IMR-90 (cell line): Measurements from ENCODE around the gene MORN4. TPM values are rescaled to one million over a fixed set of nuclear protein-coding genes. Genes with fewer than 3 reads are reported as not detected.

ENCODE experiments used
- ATAC-seq: fragments of 200-7000 bp; cut with Tn5 transposase; 2 replicates; pipeline ENCODE4 v1.9.1; 2020; ENCODE audit warnings: low read depth, mild to moderate bottlenecking, moderate library complexity
- BruUV-seq: library from RNA; stranded (reverse); fragments of 400-500 nt; replicated peaks from 2 replicates; lab custom pipeline; 2021; lab: Mats Ljungman, UMichigan
- CTCF ChIA-PET: fragments of 300-600 bp; formaldehyde crosslinking; extraction: SDS; loops from one replicate; lab custom pipeline; 2021; ENCODE audit warnings: antibody characterized with exemption; lab: Yijun Ruan, JAX
- POLR2A ChIA-PET: fragments of 300-600 bp; sonication (Branson Sonifier 250); formaldehyde crosslinking; loops from one replicate; lab custom pipeline; 2022; ENCODE audit warnings: antibody characterized with exemption; ENCODE audit not compliant: unreplicated experiment; lab: Charles Lee
- DNase-seq: peaks from one replicate; pipeline ENCODE4 v3.0.0; 2013
- H2AFZ ChIP-seq: replicated peaks from 2 replicates; pipeline ENCODE3; 2013; ENCODE audit warnings: low read length, mild to moderate bottlenecking; ENCODE audit not compliant: poor library complexity
- H2AK5ac ChIP-seq: 2 replicates; pipeline ENCODE4 v1.6.1; 2013; ENCODE audit warnings: low read depth, low read length, inconsistent platforms
- H2AK9ac ChIP-seq: replicated peaks from 2 replicates; pipeline ENCODE3; 2013; ENCODE audit warnings: mild to moderate bottlenecking, low read depth, low read length, moderate library complexity; ENCODE audit not compliant: poor library complexity
- H2BK120ac ChIP-seq: 2 replicates; pipeline ENCODE4 v1.6.1; 2013; ENCODE audit warnings: low read depth, low read length, inconsistent platforms
- H2BK15ac ChIP-seq: 3 replicates; pipeline ENCODE4 v1.6.1; 2013; ENCODE audit warnings: low read depth, low read length, inconsistent platforms
- H2BK20ac ChIP-seq: 2 replicates; pipeline ENCODE4 v1.6.1; 2013; ENCODE audit warnings: low read depth, mild to moderate bottlenecking, inconsistent platforms, low read length, moderate library complexity
- H2BK5ac ChIP-seq: 2 replicates; pipeline ENCODE4 v1.6.1; 2013; ENCODE audit warnings: mild to moderate bottlenecking, low read depth, low read length, inconsistent platforms; ENCODE audit not compliant: poor library complexity, severe bottlenecking
- H3K14ac ChIP-seq: replicated peaks from 2 replicates; pipeline ENCODE4 v1.6.1; 2013; ENCODE audit warnings: low read depth, low read length, inconsistent platforms
- H3K18ac ChIP-seq: 2 replicates; pipeline ENCODE4 v1.6.1; 2013; ENCODE audit warnings: low read depth, low read length, control low read depth
- H3K23ac ChIP-seq: 2 replicates; pipeline ENCODE4 v1.6.1; 2013; ENCODE audit warnings: low read depth, low read length, inconsistent platforms
- H3K27ac ChIP-seq: 2 replicates; pipeline ENCODE4 v1.5.1; 2013; ENCODE audit warnings: mild to moderate bottlenecking, control low read depth, low read length; ENCODE audit not compliant: insufficient read depth
- H3K27me3 ChIP-seq: 2 replicates; pipeline ENCODE4 v1.6.1; 2013; ENCODE audit warnings: low read length; ENCODE audit not compliant: control insufficient read depth, insufficient read depth
- H3K36me3 ChIP-seq: 2 replicates; pipeline ENCODE4 v1.6.1; 2013; ENCODE audit warnings: low read length, mixed read lengths; ENCODE audit not compliant: control insufficient read depth, insufficient read depth
- H3K4ac ChIP-seq: 2 replicates; pipeline ENCODE4 v1.6.1; 2013; ENCODE audit warnings: low read depth, low read length, inconsistent platforms
- H3K4me1 ChIP-seq: 2 replicates; pipeline ENCODE4 v1.6.1; 2013; ENCODE audit warnings: low read length, mixed read lengths; ENCODE audit not compliant: control insufficient read depth, insufficient read depth
- H3K4me2 ChIP-seq: 2 replicates; pipeline ENCODE4 v1.6.1; 2013; ENCODE audit warnings: low read depth, mild to moderate bottlenecking, control low read depth, low read length, moderate library complexity
- H3K4me3 ChIP-seq: 2 replicates; pipeline ENCODE4 v1.5.1; 2013; ENCODE audit warnings: low read depth, mild to moderate bottlenecking, control low read depth, low read length, moderate library complexity; ENCODE audit not compliant: insufficient read depth
- H3K56ac ChIP-seq: 2 replicates; pipeline ENCODE4 v1.6.1; 2013; ENCODE audit warnings: low read length, inconsistent platforms; ENCODE audit not compliant: insufficient read depth; ENCODE audit errors: extremely low read depth
- H3K79me1 ChIP-seq, 2 experiments: 2 replicates each; pipeline ENCODE4 v1.6.1; 2013; ENCODE audit warnings: low read length in 2 of 2, inconsistent platforms in 1 of 2, low read depth in 1 of 2
- H3K9ac ChIP-seq: 2 replicates; pipeline ENCODE4 v1.6.1; 2013; ENCODE audit warnings: low read depth, low read length, control low read depth
- H3K9me1 ChIP-seq: 2 replicates; pipeline ENCODE4 v1.6.1; 2013; ENCODE audit warnings: low read length, inconsistent platforms; ENCODE audit not compliant: insufficient read depth
- H3K9me3 ChIP-seq: 2 replicates; pipeline ENCODE4 v1.6.1; 2013; ENCODE audit warnings: low read length; ENCODE audit not compliant: control insufficient read depth, insufficient read depth
- H4K20me1 ChIP-seq: 2 replicates; pipeline ENCODE4 v1.6.1; 2013; ENCODE audit warnings: low read length, inconsistent platforms; ENCODE audit not compliant: insufficient read depth
- H4K5ac ChIP-seq: 2 replicates; pipeline ENCODE4 v1.6.1; 2013; ENCODE audit warnings: mild to moderate bottlenecking, low read depth, low read length, control low read depth
- H4K8ac ChIP-seq, 2 experiments: 2 replicates each; pipeline ENCODE4 v1.6.1; 2013; ENCODE audit warnings: low read depth in 2 of 2, low read length in 2 of 2, control low read depth in 1 of 2, inconsistent platforms in 1 of 2
- H4K91ac ChIP-seq: 2 replicates; pipeline ENCODE4 v1.6.1; 2013; ENCODE audit warnings: low read depth, low read length, inconsistent platforms; ENCODE audit not compliant: insufficient read depth
- CEBPB ChIP-seq: IDR thresholded peaks from 2 replicates; pipeline ENCODE4 v1.6.1; 2012; ENCODE audit warnings: low read depth, low read length, improper control_type of control experiment
- FOS ChIP-seq: fragments of 150-350 bp; IDR thresholded peaks from 2 replicates; pipeline ENCODE4 v1.6.1; 2016; ENCODE audit warnings: low read depth, low read length
- MAZ ChIP-seq: IDR thresholded peaks from 2 replicates; pipeline ENCODE4 v1.6.1; 2012; ENCODE audit warnings: low read depth, mild to moderate bottlenecking, low read length, improper control_type of control experiment, moderate library complexity, borderline replicate concordance
- NFE2L2 ChIP-seq: fragments of 150-350 bp; IDR thresholded peaks from 2 replicates; pipeline ENCODE4 v1.6.1; 2016; ENCODE audit warnings: low read depth, mild to moderate bottlenecking, low read length
- RCOR1 ChIP-seq: IDR thresholded peaks from 2 replicates; pipeline ENCODE4 v1.6.1; 2012; ENCODE audit warnings: mild to moderate bottlenecking, low read length, improper control_type of control experiment; ENCODE audit not compliant: insufficient replicate concordance
- RFX5 ChIP-seq: IDR thresholded peaks from 2 replicates; pipeline ENCODE4 v1.8.0; 2012; ENCODE audit warnings: low read depth, mild to moderate bottlenecking, low read length, moderate library complexity
- SMC3 ChIP-seq: fragments of 150-350 bp; IDR thresholded peaks from 2 replicates; pipeline ENCODE4 v1.6.1; 2016; ENCODE audit warnings: low read depth, mild to moderate bottlenecking, antibody characterized with exemption, low read length, moderate library complexity
- WGBS, 2 experiments: methylation state at CpG; one replicate each; pipeline versions ENCODE4 v1.1.5 to v1.1.7; 2013; ENCODE audit warnings: missing lambda C conversion rate in 2 of 2; ENCODE audit not compliant: insufficient read length in 1 of 2; ENCODE audit errors: extremely low coverage in 2 of 2; 5-methylcytosine and 5-hydroxymethylcytosine counted together
- dilution Hi-C: fragments of 300-500 bp; cut with HindIII; formaldehyde crosslinking; loops from one replicate; pipeline ENCODE4 v1.14.3; 2018; ENCODE audit warnings: low sequenced_read_pairs; ENCODE audit not compliant: unreplicated experiment
- in situ Hi-C: fragments of 300-500 bp; cut with MboI; formaldehyde crosslinking; loops from 3 replicates; pipeline ENCODE4 v1.14.3; 2019; ENCODE audit warnings: low sequenced_read_pairs, inconsistent platforms, mixed read lengths
- intact Hi-C: fragments of 100-400 bp; cut with micrococcal nuclease; formaldehyde crosslinking; loops from 2 replicates; pipeline ENCODE4 v1.10.0; 2022
- polyA plus RNA-seq, 3 experiments: library from polyadenylated mRNA; depleted of rRNA; stranded (reverse); fragments of >200 nt; gene quantifications; 2 replicates each; pipeline ENCODE4 v1.2.3, GENCODE V29; 2012; ENCODE audit warnings: low replicate concordance in 1 of 3
- total RNA-seq: library from RNA; depleted of rRNA; stranded (reverse); fragments of >200 nt; gene quantifications from 2 replicates; pipeline ENCODE4 v1.2.3, GENCODE V29; 2012
- TF ChIP-seq, protein P1 (sequence below): conservative IDR thresholded peaks from 2 replicates; pipeline ENCODE4 v1.5.1; 2012; ENCODE audit warnings: mild to moderate bottlenecking, low read depth, low read length, improper control_type of control experiment

MORN4 gene
- total and polyA plus RNA-seq, 2 of the 4 experiments (the other 2 are of a cell fraction): 3.2 to 8.4 TPM

DNA sequence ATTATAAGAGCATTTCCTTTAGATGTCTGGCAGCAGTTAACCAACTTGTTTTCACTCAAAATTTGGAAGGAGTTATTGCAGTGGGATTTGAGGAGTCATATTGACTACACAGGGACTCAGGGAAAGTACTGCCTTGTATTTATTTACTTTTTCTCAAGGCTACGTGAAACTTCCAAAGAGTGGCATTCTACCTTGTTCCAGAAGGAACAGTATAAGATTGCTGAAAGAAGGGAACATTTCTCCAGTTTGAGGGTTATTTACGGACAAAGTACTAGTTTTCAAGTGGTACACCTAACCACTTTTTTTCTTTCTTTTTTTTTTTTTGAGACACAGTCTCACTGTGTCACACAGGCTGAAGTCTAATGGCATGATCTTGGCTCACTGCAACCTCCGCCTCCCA lies 5.1 kb downstream of the MORN4 start:
- Histone ChIP-seq H3K9ac (no peak overlapping the region), H3K4me1 (peaks cover 17% of the 10 kb centered on the region), H3K79me1 (peaks cover 3 to 22% of the 10 kb centered on the region in 2 experiments; a peak in 3 of 4 replicates), H2BK120ac (no peak overlapping the region), H2AK9ac (no peak overlapping the region), H3K56ac (no peak overlapping the region), H4K8ac (no peak overlapping the region), H3K9me3 (no peaks in the 10 kb centered on the region), H4K5ac (no peak overlapping the region), H2BK20ac (no peak overlapping the region), H3K27ac (peak overlapping the region; percentile 61; the same call in 1 of the 2 replicates), H2AK5ac (no peak overlapping the region), H3K23ac (peak overlapping the region; percentile 29; the same call in 1 of the 2 replicates), H3K36me3 (no peaks in the 10 kb centered on the region), H3K4me3 (no peak overlapping the region), H3K27me3 (no peaks in the 10 kb centered on the region), H2BK5ac (no peak overlapping the region), H3K14ac (no peak overlapping the region), H2BK15ac (no peak overlapping the region), H3K9me1 (peaks cover 13% of the 10 kb centered on the region), H4K91ac (no peak overlapping the region), H3K18ac (no peak overlapping the region), H4K20me1 (no peaks in the 10 kb centered on the region), H3K4ac (no peak overlapping the region), H3K4me2 (peak overlapping the region; percentile 14; the same call in 1 of the 2 replicates), H2AFZ (no peak overlapping the region)
- no TSS peak for BruUV-seq
- in situ Hi-C loops (no loop called here), dilution Hi-C loops (no loop called here), intact Hi-C loops (no loop called here)
- WGBS, 2 experiments: 100% methylated on average over 1 of the region's 3 CpGs; no CpG with 5 or more reads in 1 of the 2 experiments
- no peak for TF ChIP-seq RFX5
- no peak for TF ChIP-seq NFE2L2
- no peak for TF ChIP-seq FOS
- TF ChIP-seq CEBPB: no peak
- TF ChIP-seq, protein P1, sequence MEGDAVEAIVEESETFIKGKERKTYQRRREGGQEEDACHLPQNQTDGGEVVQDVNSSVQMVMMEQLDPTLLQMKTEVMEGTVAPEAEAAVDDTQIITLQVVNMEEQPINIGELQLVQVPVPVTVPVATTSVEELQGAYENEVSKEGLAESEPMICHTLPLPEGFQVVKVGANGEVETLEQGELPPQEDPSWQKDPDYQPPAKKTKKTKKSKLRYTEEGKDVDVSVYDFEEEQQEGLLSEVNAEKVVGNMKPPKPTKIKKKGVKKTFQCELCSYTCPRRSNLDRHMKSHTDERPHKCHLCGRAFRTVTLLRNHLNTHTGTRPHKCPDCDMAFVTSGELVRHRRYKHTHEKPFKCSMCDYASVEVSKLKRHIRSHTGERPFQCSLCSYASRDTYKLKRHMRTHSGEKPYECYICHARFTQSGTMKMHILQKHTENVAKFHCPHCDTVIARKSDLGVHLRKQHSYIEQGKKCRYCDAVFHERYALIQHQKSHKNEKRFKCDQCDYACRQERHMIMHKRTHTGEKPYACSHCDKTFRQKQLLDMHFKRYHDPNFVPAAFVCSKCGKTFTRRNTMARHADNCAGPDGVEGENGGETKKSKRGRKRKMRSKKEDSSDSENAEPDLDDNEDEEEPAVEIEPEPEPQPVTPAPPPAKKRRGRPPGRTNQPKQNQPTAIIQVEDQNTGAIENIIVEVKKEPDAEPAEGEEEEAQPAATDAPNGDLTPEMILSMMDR: no peak
- TF ChIP-seq SMC3: no peak
- no peak for TF ChIP-seq RCOR1
- no peak for TF ChIP-seq MAZ
- ChIA-PET POLR2A (interaction anchor here (1.0 kb wide), 1 partner anchor 13 kb away, joined by 3 read pairs; no protein-coding TSS in a partner anchor), CTCF (interaction anchor here (0.6 to 0.9 kb wide), 2 partner anchors 13 to 507 kb away, joined by 3 read pairs; no protein-coding TSS in a partner anchor)
- ATAC-seq (peak; percentile 8), DNase-seq (no peak)
